H9 (cell line): ENCODE results near the gene SMARCD2. TPM values are rescaled to one million over a fixed set of nuclear protein-coding genes. Genes with fewer than 3 reads are reported as not detected.

Source experiments
- DNase-seq: peaks from one replicate; pipeline ENCODE4 v3.0.0-alpha.2; 2017
- H2AFZ ChIP-seq: one replicate; pipeline ENCODE4 v1.6.1; 2013; ENCODE audit warnings: mild to moderate bottlenecking, low read length, control low read depth, moderate library complexity
- H2AK5ac ChIP-seq: 2 replicates; pipeline ENCODE4 v1.6.1; 2013; ENCODE audit warnings: low read length, control low read depth, mixed read lengths; ENCODE audit not compliant: insufficient read length
- H2BK120ac ChIP-seq: one replicate; pipeline ENCODE4 v1.6.1; 2013; ENCODE audit warnings: low read depth, mild to moderate bottlenecking, low read length, control low read depth, inconsistent platforms; ENCODE audit not compliant: poor library complexity, severe bottlenecking
- H2BK12ac ChIP-seq: 2 replicates; pipeline ENCODE4 v1.6.1; 2013; ENCODE audit warnings: low read length, control low read depth, mixed read lengths, low read depth; ENCODE audit not compliant: insufficient read length
- H2BK15ac ChIP-seq: 2 replicates; pipeline ENCODE4 v1.6.1; 2013; ENCODE audit warnings: low read depth, low read length, control low read depth
- H2BK20ac ChIP-seq: one replicate; pipeline ENCODE4 v1.6.1; 2013; ENCODE audit warnings: low read depth, mild to moderate bottlenecking, low read length, control low read depth, inconsistent platforms; ENCODE audit not compliant: poor library complexity, severe bottlenecking
- H2BK5ac ChIP-seq: 2 replicates; pipeline ENCODE4 v1.6.1; 2013; ENCODE audit warnings: low read length, control low read depth, mixed read lengths; ENCODE audit not compliant: insufficient read length
- H3K14ac ChIP-seq: 2 replicates; pipeline ENCODE4 v1.6.1; 2013; ENCODE audit warnings: low read length, control low read depth; ENCODE audit not compliant: insufficient read depth
- H3K18ac ChIP-seq: 2 replicates; pipeline ENCODE4 v1.6.1; 2013; ENCODE audit warnings: low read depth, mild to moderate bottlenecking, mixed read lengths, low read length, control low read depth; ENCODE audit not compliant: insufficient read length
- H3K23ac ChIP-seq: 2 replicates; pipeline ENCODE4 v1.6.1; 2013; ENCODE audit warnings: low read length, control low read depth, mixed read lengths, low read depth; ENCODE audit not compliant: insufficient read length
- H3K23me2 ChIP-seq: 2 replicates; pipeline ENCODE4 v1.6.1; 2013; ENCODE audit warnings: low read depth, mild to moderate bottlenecking, mixed read lengths, low read length, control low read depth; ENCODE audit not compliant: insufficient read length, poor library complexity, severe bottlenecking
- H3K27ac ChIP-seq: 2 replicates; pipeline ENCODE4 v1.5.1; 2013; ENCODE audit warnings: low read length, control low read depth, mixed read lengths, low read depth; ENCODE audit not compliant: insufficient read length
- H3K27me3 ChIP-seq: 2 replicates; pipeline ENCODE4 v1.6.1; 2013; ENCODE audit warnings: low read length, control low read depth, inconsistent platforms; ENCODE audit not compliant: insufficient read depth
- H3K4ac ChIP-seq: 2 replicates; pipeline ENCODE4 v1.6.1; 2013; ENCODE audit warnings: low read depth, mild to moderate bottlenecking, control low read depth, inconsistent platforms, low read length, moderate library complexity
- H3K4me1 ChIP-seq: 2 replicates; pipeline ENCODE4 v1.6.1; 2013; ENCODE audit warnings: low read length, control low read depth, inconsistent platforms; ENCODE audit not compliant: insufficient read depth
- H3K4me2 ChIP-seq: 2 replicates; pipeline ENCODE4 v1.6.1; 2013; ENCODE audit warnings: low read length, control low read depth, mixed read lengths; ENCODE audit not compliant: insufficient read length, insufficient read depth
- H3K56ac ChIP-seq: 2 replicates; pipeline ENCODE4 v1.6.1; 2013; ENCODE audit warnings: low read depth, mild to moderate bottlenecking, mixed read lengths, low read length, control low read depth; ENCODE audit not compliant: insufficient read length
- H3K79me1 ChIP-seq: 2 replicates; pipeline ENCODE4 v1.6.1; 2013; ENCODE audit warnings: low read depth, mild to moderate bottlenecking, moderate library complexity, low read length, control low read depth, inconsistent platforms; ENCODE audit not compliant: insufficient read depth, poor library complexity, severe bottlenecking
- H3K79me2 ChIP-seq: 2 replicates; pipeline ENCODE4 v1.6.1; 2013; ENCODE audit warnings: low read length, control low read depth, inconsistent platforms; ENCODE audit not compliant: insufficient read depth
- H3K9ac ChIP-seq: 2 replicates; pipeline ENCODE4 v1.6.1; 2013; ENCODE audit warnings: low read length, control low read depth, mixed read lengths; ENCODE audit not compliant: insufficient read length; ENCODE audit errors: extremely low read depth
- H3K9me3 ChIP-seq: one replicate; pipeline ENCODE4 v1.6.1; 2013; ENCODE audit warnings: low read depth, low read length, inconsistent platforms; ENCODE audit not compliant: control insufficient read depth
- H3T11ph ChIP-seq: one replicate; pipeline ENCODE4 v1.6.1; 2013; ENCODE audit warnings: mild to moderate bottlenecking, low read length, control low read depth, inconsistent platforms
- H4K20me1 ChIP-seq: one replicate; pipeline ENCODE4 v1.6.1; 2013; ENCODE audit not compliant: control insufficient read depth, insufficient read length, insufficient read depth
- H4K5ac ChIP-seq: 2 replicates; pipeline ENCODE4 v1.6.1; 2013; ENCODE audit warnings: low read depth, mild to moderate bottlenecking, mixed read lengths, low read length, control low read depth; ENCODE audit not compliant: insufficient read length
- H4K8ac ChIP-seq: replicated peaks from 2 replicates; pipeline ENCODE4 v1.6.1; 2013; ENCODE audit warnings: low read length, control low read depth, mixed read lengths, low read depth; ENCODE audit not compliant: insufficient read length
- H4K91ac ChIP-seq: 2 replicates; pipeline ENCODE4 v1.6.1; 2013; ENCODE audit warnings: low read depth, mild to moderate bottlenecking, moderate library complexity, mixed read lengths, low read length, control low read depth; ENCODE audit not compliant: insufficient read length
- H3K27ac Mint-ChIP-seq, 3 experiments: 2 replicates in 2 of 3; 3 replicates in 1 of 3; pipeline ENCODE4 v1.8.0; 2020 to 2021; ENCODE audit warnings: mixed read lengths in 3 of 3, mild to moderate bottlenecking in 1 of 3, moderate library complexity in 1 of 3
- H3K27me3 Mint-ChIP-seq: 2 replicates; pipeline ENCODE4 v1.8.0; 2021; ENCODE audit warnings: low read depth, mild to moderate bottlenecking, moderate library complexity, mixed read lengths
- H3K36me3 Mint-ChIP-seq, 3 experiments: 2 replicates in 2 of 3; 3 replicates in 1 of 3; pipeline ENCODE4 v1.8.0; 2020 to 2021; ENCODE audit warnings: low read depth in 3 of 3, mixed read lengths in 3 of 3; ENCODE audit not compliant: insufficient read depth in 1 of 3
- H3K4me1 Mint-ChIP-seq, 2 experiments: 2 replicates each; pipeline ENCODE4 v1.8.0; 2020; ENCODE audit warnings: mixed read lengths in 2 of 2
- H3K4me3 Mint-ChIP-seq, 2 experiments: 2 replicates in 1 of 2; 3 replicates in 1 of 2; pipeline ENCODE4 v1.8.0; 2020 to 2021; ENCODE audit warnings: mild to moderate bottlenecking in 2 of 2, mixed read lengths in 2 of 2, moderate library complexity in 1 of 2
- H3K9me3 Mint-ChIP-seq, 2 experiments: 2 replicates in 1 of 2; 3 replicates in 1 of 2; pipeline ENCODE4 v1.8.0; 2020; ENCODE audit warnings: mild to moderate bottlenecking in 2 of 2, mixed read lengths in 2 of 2, moderate library complexity in 1 of 2
- WGBS: extraction: QIAGEN DNeasy Blood & Tissue Kit; methylation state at CpG from one replicate; pipeline ENCODE4 v1.1.7; 2013; ENCODE audit warnings: missing lambda C conversion rate, low lambda C conversion rate, mixed read lengths; ENCODE audit not compliant: insufficient read length; ENCODE audit errors: extremely low coverage; 5-methylcytosine and 5-hydroxymethylcytosine counted together
- total RNA-seq: library from RNA; stranded (reverse); gene quantifications from 2 replicates; pipeline ENCODE4 v1.2.1, GENCODE V29; 2021
- TF ChIP-seq, protein P1 (sequence below): fragments of 200-600 bp; sonication (generic); conservative IDR thresholded peaks from 3 replicates; pipeline ENCODE4 v1.8.0; 2021; ENCODE audit warnings: antibody characterized with exemption, mild to moderate bottlenecking

Gene SMARCD2
- total RNA-seq, 1 experiment from 2014 or later = 68.9 TPM

DNA sequence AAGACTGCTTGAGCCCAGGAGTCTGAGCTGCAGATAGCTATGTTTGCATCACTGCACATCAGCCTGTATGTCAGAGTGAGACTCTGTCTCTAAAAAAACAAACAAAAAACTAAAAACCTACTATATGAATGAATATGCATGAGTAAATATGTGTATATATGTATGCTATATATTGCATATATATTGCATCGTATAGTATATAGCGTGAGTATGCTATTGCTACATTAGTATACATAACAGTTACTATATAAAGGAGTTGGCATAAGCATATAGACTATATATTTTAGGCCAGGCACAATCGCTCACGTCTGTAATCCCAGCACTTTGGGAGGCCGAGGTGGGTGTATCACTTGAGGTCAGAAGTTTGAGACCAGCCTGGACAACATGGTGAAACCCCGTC, 52.4 kb downstream of the SMARCD2 start:
- Mint-ChIP-seq H3K27ac (no peak overlapping the region), H3K36me3 (peaks cover 29 to 83% (median 53%) of the 10 kb centered on the region in 3 experiments; a peak in 6 of 7 replicates), H3K27me3 (no peaks in the 10 kb centered on the region), H3K9me3 (no peaks in the 10 kb centered on the region), H3K4me3 (no peak overlapping the region), H3K4me1 (no peaks in the 10 kb centered on the region)
- Histone ChIP-seq H2BK15ac (no peak overlapping the region), H3T11ph (no peak overlapping the region), H3K56ac (no peak overlapping the region), H2AFZ (no peak overlapping the region), H3K4me1 (no peaks in the 10 kb centered on the region), H3K79me1 (peaks cover 13% of the 10 kb centered on the region), H3K23ac (no peak overlapping the region), H3K9me3 (no peaks in the 10 kb centered on the region), H3K27ac (no peak overlapping the region), H3K23me2 (no peaks in the 10 kb centered on the region), H4K91ac (no peak overlapping the region), H2BK120ac (no peak overlapping the region), H2BK20ac (no peak overlapping the region), H4K8ac (no peak overlapping the region), H3K4ac (no peak overlapping the region), H3K9ac (no peak overlapping the region), H2BK5ac (no peak overlapping the region), H3K79me2 (peaks cover 2% of the 10 kb centered on the region; the same call in 1 of the 2 replicates), H3K4me2 (no peak overlapping the region), H4K20me1 (no peaks in the 10 kb centered on the region), H3K27me3 (no peaks in the 10 kb centered on the region), H3K18ac (no peak overlapping the region), H2BK12ac (no peak overlapping the region), H4K5ac (no peak overlapping the region), H2AK5ac (no peak overlapping the region), H3K14ac (no peak overlapping the region)
- TF ChIP-seq, protein P1, sequence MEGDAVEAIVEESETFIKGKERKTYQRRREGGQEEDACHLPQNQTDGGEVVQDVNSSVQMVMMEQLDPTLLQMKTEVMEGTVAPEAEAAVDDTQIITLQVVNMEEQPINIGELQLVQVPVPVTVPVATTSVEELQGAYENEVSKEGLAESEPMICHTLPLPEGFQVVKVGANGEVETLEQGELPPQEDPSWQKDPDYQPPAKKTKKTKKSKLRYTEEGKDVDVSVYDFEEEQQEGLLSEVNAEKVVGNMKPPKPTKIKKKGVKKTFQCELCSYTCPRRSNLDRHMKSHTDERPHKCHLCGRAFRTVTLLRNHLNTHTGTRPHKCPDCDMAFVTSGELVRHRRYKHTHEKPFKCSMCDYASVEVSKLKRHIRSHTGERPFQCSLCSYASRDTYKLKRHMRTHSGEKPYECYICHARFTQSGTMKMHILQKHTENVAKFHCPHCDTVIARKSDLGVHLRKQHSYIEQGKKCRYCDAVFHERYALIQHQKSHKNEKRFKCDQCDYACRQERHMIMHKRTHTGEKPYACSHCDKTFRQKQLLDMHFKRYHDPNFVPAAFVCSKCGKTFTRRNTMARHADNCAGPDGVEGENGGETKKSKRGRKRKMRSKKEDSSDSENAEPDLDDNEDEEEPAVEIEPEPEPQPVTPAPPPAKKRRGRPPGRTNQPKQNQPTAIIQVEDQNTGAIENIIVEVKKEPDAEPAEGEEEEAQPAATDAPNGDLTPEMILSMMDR = no peak
- WGBS = no CpG with 5 or more reads among the region's 6 CpGs
- no peak for DNase-seq
